ENCODE data around the gene GOLGB1. TPM values are rescaled to one million over a fixed set of nuclear protein-coding genes. Genes with fewer than 3 reads are reported as not detected.

GOLGB1 gene
- total RNA-seq, 2 experiments from 2014 or later, result 15.0 to 16.4 TPM

- intact Hi-C loops (cut with micrococcal nuclease), result no loop called here
- Mint-ChIP-seq H3K4me1 (ENCODE audit: low read depth) (no peaks in the 10 kb centered on the region), H3K9me3 (no peaks in the 10 kb centered on the region), H3K27ac (no peak overlapping the region), H3K4me3 (no peak overlapping the region), H3K36me3 (ENCODE audit: low read depth) (peaks cover 29% of the 10 kb centered on the region), H3K27me3 (no peaks in the 10 kb centered on the region)
- TF ChIP-seq CTCF (IDR thresholded peaks at IDR 0.05), result no peak
- DNase-seq, result no peak
- ATAC-seq, result no peak
- ChIA-PET CTCF (no interaction called here), POLR2A (no interaction called here)
These were observed 122.3 kb downstream of the GOLGB1 start for GRCh38 chr3:121627211-121627610.

- no peaks in the 10 kb centered on the region for H3K27me3 Mint-ChIP-seq
- ATAC-seq (no peak), DNase-seq (no peak)
- intact Hi-C loops (cut with micrococcal nuclease), result no loop called here
- no peak for TF ChIP-seq CTCF (IDR thresholded peaks at IDR 0.05)
- no peak overlapping the region for H3K4me3 Mint-ChIP-seq
- no peaks in the 10 kb centered on the region for H3K9me3 Mint-ChIP-seq
- POLR2A ChIA-PET, result no interaction called here
- CTCF ChIA-PET, result no interaction called here
- H3K4me1 Mint-ChIP-seq (ENCODE audit: low read depth), result no peaks in the 10 kb centered on the region
- no peak overlapping the region for H3K27ac Mint-ChIP-seq
- H3K36me3 Mint-ChIP-seq (ENCODE audit: low read depth), result peaks cover 23% of the 10 kb centered on the region
These were observed 123.0 kb downstream of the GOLGB1 start for GRCh38 chr3:121626495-121626894.

DNA sequence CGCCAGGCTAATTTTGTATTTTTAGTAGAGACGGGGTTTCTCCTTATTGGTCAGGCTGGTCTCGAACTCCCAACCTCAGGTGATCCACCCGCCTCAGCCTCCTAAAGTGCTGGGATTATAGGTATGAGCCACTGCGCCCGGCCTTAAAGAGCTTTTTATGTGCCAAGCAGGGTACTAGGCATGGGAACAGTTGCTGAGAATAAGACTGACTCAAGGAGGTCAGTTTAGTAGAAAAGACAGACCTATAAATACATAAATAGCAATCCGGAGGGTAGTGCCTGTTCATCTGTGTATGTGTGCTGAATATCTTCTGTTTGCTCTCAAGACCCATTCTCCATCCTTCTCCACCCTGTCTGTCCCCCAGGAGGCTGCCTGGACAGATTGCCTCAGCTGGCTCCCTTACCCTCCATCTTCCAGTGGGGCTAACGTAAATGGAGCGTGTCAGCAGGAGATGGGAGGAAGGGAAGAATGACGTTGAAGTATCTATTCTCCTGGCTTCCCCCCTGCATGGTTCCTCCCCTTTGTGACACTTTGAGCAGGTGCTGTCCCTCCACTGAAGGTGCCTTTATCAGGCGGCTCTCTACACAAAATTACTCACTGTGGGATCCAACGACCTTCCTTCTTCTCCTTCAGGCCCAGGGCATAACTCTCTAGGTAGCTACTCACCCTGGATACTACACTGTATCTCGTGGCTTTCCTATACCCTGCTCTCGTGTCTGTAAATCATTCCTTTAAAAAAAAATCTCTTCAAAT, 125.2 kb downstream of the GOLGB1 start:
- intact Hi-C loops (cut with micrococcal nuclease), result no loop called here
- ChIA-PET POLR2A (no interaction called here), CTCF (no interaction called here)
- no peak overlapping the region for H3K27ac Mint-ChIP-seq
- peaks cover 7% of the 10 kb centered on the region for H3K36me3 Mint-ChIP-seq (ENCODE audit: low read depth)
- no peak for TF ChIP-seq CTCF (IDR thresholded peaks at IDR 0.05)
- no peaks in the 10 kb centered on the region for H3K27me3 Mint-ChIP-seq
- H3K4me1 Mint-ChIP-seq (ENCODE audit: low read depth), result no peaks in the 10 kb centered on the region
- ATAC-seq, result no peak
- no peak overlapping the region for H3K4me3 Mint-ChIP-seq
- no peaks in the 10 kb centered on the region for H3K9me3 Mint-ChIP-seq
- no peak for DNase-seq

- Mint-ChIP-seq H3K4me3 (no peak overlapping the region), H3K9me3 (no peaks in the 10 kb centered on the region), H3K27ac (no peak overlapping the region), H3K4me1 (ENCODE audit: low read depth) (no peaks in the 10 kb centered on the region), H3K36me3 (ENCODE audit: low read depth) (no peaks in the 10 kb centered on the region), H3K27me3 (no peaks in the 10 kb centered on the region)
- no peak for TF ChIP-seq CTCF (IDR thresholded peaks at IDR 0.05)
- CTCF ChIA-PET, result no interaction called here
- intact Hi-C loops (cut with micrococcal nuclease), result no loop called here
- POLR2A ChIA-PET, result no interaction called here
- DNase-seq (no peak), ATAC-seq (no peak)
These were observed 128.1 kb downstream of the GOLGB1 start for GRCh38 chr3:121621491-121621890.

- Mint-ChIP-seq H3K27ac (no peak overlapping the region), H3K9me3 (no peaks in the 10 kb centered on the region), H3K4me1 (ENCODE audit: low read depth) (no peaks in the 10 kb centered on the region), H3K27me3 (no peaks in the 10 kb centered on the region), H3K4me3 (no peak overlapping the region), H3K36me3 (ENCODE audit: low read depth) (no peaks in the 10 kb centered on the region)
- TF ChIP-seq CTCF (IDR thresholded peaks at IDR 0.05), result no peak
- intact Hi-C loops (cut with micrococcal nuclease), result no loop called here
- POLR2A ChIA-PET, result no interaction called here
- DNase-seq (no peak), ATAC-seq (no peak)
- CTCF ChIA-PET, result no interaction called here
These were observed 129.8 kb downstream of the GOLGB1 start for GRCh38 chr3:121619691-121620090.

Other genes with a start within 250 kb of the GOLGB1 start
- gene POLQ, start 203.8 kb downstream of the GOLGB1 start, total RNA-seq, result 10 to 100 TPM; 22.0 to 23.6 TPM
- gene ARGFX, start 181.8 kb downstream of the GOLGB1 start, total RNA-seq, result not detected
- gene FBXO40, start 156.4 kb downstream of the GOLGB1 start, total RNA-seq, result not detected
- gene HCLS1, start 88.8 kb downstream of the GOLGB1 start, total RNA-seq, result 100 to 1,000 TPM; 196 to 199 TPM
- gene IQCB1, start 85.3 kb upstream of the GOLGB1 start, total RNA-seq, result 10 to 100 TPM; 45.4 to 51.6 TPM
- gene EAF2, start 85.5 kb upstream of the GOLGB1 start, total RNA-seq, result 10 to 100 TPM; 13.4 to 14.4 TPM
- 1 to 10 TPM; 1.7 TPM for gene SLC15A2, start 144.7 kb upstream of the GOLGB1 start, total RNA-seq